H1 (cell line): ENCODE results near the gene KLHDC4. TPM values are rescaled to one million over a fixed set of nuclear protein-coding genes. Genes with fewer than 3 reads are reported as not detected.

Source experiments
- CTCF ChIA-PET: fragments of 300-600 bp; sonication (Branson Sonifier 250); formaldehyde crosslinking; loops from one replicate; lab custom pipeline; 2021; ENCODE audit not compliant: partially characterized antibody; lab: Charles Lee
- POLR2A ChIA-PET: fragments of 300-600 bp; sonication (Branson Sonifier 250); formaldehyde crosslinking; loops from one replicate; lab custom pipeline; 2021; ENCODE audit warnings: inconsistent platforms; ENCODE audit not compliant: partially characterized antibody; lab: Charles Lee
- DNase-seq, 2 experiments: peaks; one replicate each; pipeline versions ENCODE4 v3.0.0 to v3.0.0-alpha.2; 2010 to 2022; ENCODE audit warnings: low spot score in 2 of 2, low read depth in 1 of 2, mixed read lengths in 1 of 2
- FAIRE-seq: peaks from 2 replicates; lab custom pipeline; 2011; peaks lifted over from hg19 to GRCh38; lab: Jason Lieb, UNC
- H2AFZ ChIP-seq: 2 replicates; pipeline ENCODE4 v1.8.1; 2012; ENCODE audit warnings: low read length, inconsistent platforms
- H2AK5ac ChIP-seq: 2 replicates; pipeline ENCODE4 v1.6.1; 2013; ENCODE audit warnings: low read depth, low read length
- H2BK120ac ChIP-seq: replicated peaks from 2 replicates; pipeline ENCODE3; 2013; ENCODE audit warnings: low read depth, low read length, inconsistent platforms
- H2BK12ac ChIP-seq: 2 replicates; pipeline ENCODE4 v1.6.1; 2013; ENCODE audit warnings: low read depth, low read length
- H2BK15ac ChIP-seq: 2 replicates; pipeline ENCODE4 v1.6.1; 2013; ENCODE audit warnings: low read length
- H2BK20ac ChIP-seq: 2 replicates; pipeline ENCODE4 v1.6.1; 2013; ENCODE audit warnings: low read length
- H2BK5ac ChIP-seq: 2 replicates; pipeline ENCODE4 v1.6.1; 2013; ENCODE audit warnings: low read depth, low read length
- H3K14ac ChIP-seq: 2 replicates; pipeline ENCODE4 v1.6.1; 2013; ENCODE audit warnings: inconsistent platforms; ENCODE audit not compliant: insufficient read length
- H3K18ac ChIP-seq: 2 replicates; pipeline ENCODE4 v1.6.1; 2013; ENCODE audit warnings: low read length; ENCODE audit errors: extremely low read depth
- H3K23ac ChIP-seq: 2 replicates; pipeline ENCODE4 v1.6.1; 2013; ENCODE audit warnings: inconsistent platforms; ENCODE audit not compliant: insufficient read length
- H3K23me2 ChIP-seq: 2 replicates; pipeline ENCODE4 v1.6.1; 2013; ENCODE audit warnings: low read depth, low read length
- H3K27ac ChIP-seq: 2 replicates; pipeline ENCODE4 v1.6.1; 2011; ENCODE audit warnings: low read depth, low read length, inconsistent platforms
- H3K27me3 ChIP-seq, 4 experiments: replicated peaks in 1 of 4; 1 replicate in 1 of 4; 2 replicates in 3 of 4; pipeline versions ENCODE4 v1.6.1 to v1.8.1; 2011 to 2013; ENCODE audit warnings: low read length in 3 of 4, mild to moderate bottlenecking in 3 of 4, inconsistent platforms in 2 of 4, mixed read lengths in 2 of 4, moderate library complexity in 1 of 4; ENCODE audit not compliant: control insufficient read depth in 3 of 4, insufficient read depth in 3 of 4; ENCODE audit errors: extremely low read depth in 1 of 4
- H3K36me3 ChIP-seq, 4 experiments: 2 replicates each; pipeline versions ENCODE4 v1.6.1 to v1.8.1; 2011 to 2013; ENCODE audit warnings: mild to moderate bottlenecking in 4 of 4, low read length in 3 of 4, moderate library complexity in 2 of 4, control low read depth in 1 of 4, inconsistent platforms in 1 of 4; ENCODE audit not compliant: insufficient read depth in 4 of 4, control insufficient read depth in 2 of 4
- H3K4ac ChIP-seq: replicated peaks from 2 replicates; pipeline ENCODE3; 2013; ENCODE audit warnings: low read length, low read depth, mixed read lengths, inconsistent platforms; ENCODE audit not compliant: insufficient read length
- H3K4me1 ChIP-seq, 4 experiments: replicated peaks in 1 of 4; 1 replicate in 1 of 4; 2 replicates in 3 of 4; pipeline versions ENCODE4 v1.6.1 to v1.8.1; 2011 to 2013; ENCODE audit warnings: low read length in 3 of 4, inconsistent platforms in 2 of 4, mixed read lengths in 1 of 4; ENCODE audit not compliant: insufficient read depth in 4 of 4, control insufficient read depth in 3 of 4
- H3K4me2 ChIP-seq, 2 experiments: 2 replicates each; pipeline versions ENCODE4 v1.6.1 to v1.8.1; 2011 to 2013; ENCODE audit warnings: low read depth in 2 of 2, low read length in 2 of 2, control low read depth in 1 of 2, inconsistent platforms in 1 of 2, mild to moderate bottlenecking in 1 of 2; ENCODE audit not compliant: insufficient read depth in 1 of 2
- H3K4me3 ChIP-seq, 4 experiments: fragments of 200-600, 300-600 bp in 1 of 4; sonication (generic), shearing (Covaris generic), sonication (Bioruptor Twin) in 1 of 4; 2 replicates each; pipeline versions ENCODE4 v1.5.1 to v1.8.1; 2011 to 2016; ENCODE audit warnings: low read length in 4 of 4, low read depth in 3 of 4, control low read depth in 2 of 4, inconsistent platforms in 2 of 4, mild to moderate bottlenecking in 2 of 4, mixed read lengths in 1 of 4, moderate library complexity in 1 of 4; ENCODE audit not compliant: insufficient read depth in 2 of 4; ENCODE audit errors: extremely low read depth in 1 of 4
- H3K56ac ChIP-seq: replicated peaks from 2 replicates; pipeline ENCODE3; 2013; ENCODE audit warnings: low read depth, mild to moderate bottlenecking, mixed read lengths, low read length, inconsistent platforms; ENCODE audit not compliant: insufficient read length
- H3K79me1 ChIP-seq: 2 replicates; pipeline ENCODE4 v1.6.1; 2013; ENCODE audit warnings: low read depth, low read length, control low read depth
- H3K79me2 ChIP-seq, 2 experiments: 2 replicates each; pipeline versions ENCODE4 v1.6.1 to v1.8.1; 2012 to 2013; ENCODE audit warnings: low read length in 2 of 2, mild to moderate bottlenecking in 2 of 2, inconsistent platforms in 1 of 2; ENCODE audit not compliant: insufficient read depth in 2 of 2, control insufficient read depth in 1 of 2
- H3K9ac ChIP-seq, 4 experiments: replicated peaks in 1 of 4; 1 replicate in 1 of 4; 2 replicates in 3 of 4; pipeline versions ENCODE4 v1.6.1 to v1.8.1; 2011 to 2013; ENCODE audit warnings: low read depth in 3 of 4, low read length in 3 of 4, control low read depth in 2 of 4, mild to moderate bottlenecking in 2 of 4, moderate library complexity in 2 of 4, inconsistent platforms in 1 of 4; ENCODE audit errors: extremely low read depth in 1 of 4
- H3K9me3 ChIP-seq, 2 experiments: 2 replicates each; pipeline versions ENCODE4 v1.6.1 to v1.8.1; 2012 to 2013; ENCODE audit warnings: mild to moderate bottlenecking in 2 of 2, moderate library complexity in 2 of 2, control low read depth in 1 of 2, inconsistent platforms in 1 of 2, low read depth in 1 of 2, low read length in 1 of 2, mixed read lengths in 1 of 2; ENCODE audit not compliant: insufficient read depth in 2 of 2
- H4K20me1 ChIP-seq, 2 experiments: replicated peaks in 1 of 2; 2 replicates each; pipeline versions ENCODE3 to v1.8.1; 2011 to 2013; ENCODE audit warnings: inconsistent platforms in 2 of 2, low read length in 2 of 2, mild to moderate bottlenecking in 1 of 2; ENCODE audit not compliant: insufficient read depth in 2 of 2, control insufficient read depth in 1 of 2
- H4K5ac ChIP-seq: 2 replicates; pipeline ENCODE4 v1.6.1; 2013; ENCODE audit warnings: low read length, low read depth, mixed read lengths, inconsistent platforms; ENCODE audit not compliant: insufficient read length
- H4K8ac ChIP-seq: 2 replicates; pipeline ENCODE4 v1.8.0; 2013; ENCODE audit warnings: mild to moderate bottlenecking, moderate library complexity, low read length, inconsistent platforms; ENCODE audit not compliant: insufficient read depth; ENCODE audit errors: extremely low read depth
- H4K91ac ChIP-seq: replicated peaks from 2 replicates; pipeline ENCODE3; 2013; ENCODE audit warnings: low read length, mixed read lengths, inconsistent platforms; ENCODE audit not compliant: insufficient read length
- ATF3 ChIP-seq: IDR thresholded peaks from 2 replicates; pipeline ENCODE4 v1.6.1; 2011; ENCODE audit warnings: low read depth, mild to moderate bottlenecking, low read length; ENCODE audit not compliant: insufficient read depth
- WGBS, 2 experiments: shearing (Covaris generic) in 1 of 2; methylation state at CpG; one replicate each; pipeline versions ENCODE4 v1.1.6 to v1.1.7; 2013 to 2015; ENCODE audit warnings: low lambda C conversion rate in 2 of 2, mixed read lengths in 2 of 2, inconsistent platforms in 1 of 2, low coverage in 1 of 2, missing lambda C conversion rate in 1 of 2; ENCODE audit not compliant: insufficient replicate concordance in 2 of 2, insufficient coverage in 1 of 2, insufficient read length in 1 of 2; ENCODE audit errors: extremely low coverage in 1 of 2, missing lambda C conversion rate in 1 of 2; 5-methylcytosine and 5-hydroxymethylcytosine counted together
- polyA plus RNA-seq, 7 experiments: library from polyadenylated mRNA; depleted of rRNA in 3 of 7; stranded (reverse) in 5 of 7; unstranded in 2 of 7; fragments of >200 nt in 5 of 7; fragments of 200-250 nt in 2 of 7; gene quantifications; 1 replicate in 5 of 7; 2 replicates in 1 of 7; 4 replicates in 1 of 7; pipeline versions ENCODE4 v1.2.1 to v1.2.3, GENCODE V29; 2011 to 2013; ENCODE audit warnings: missing spikeins in 2 of 7, mixed read lengths in 2 of 7
- total RNA-seq: library from RNA; stranded (reverse); fragmentation: NEBNext Ultra II Directional; extraction: Animal tissue kit (Norgen Biotek cat#: 25700); gene quantifications from 2 replicates; pipeline ENCODE4 v1.2.1, GENCODE V29; 2021

The KLHDC4 gene
- total and polyA plus RNA-seq, 2 of the 8 experiments (the other 6 are each of a cell fraction or from before 2014, with no cell fraction given) = 23.7 to 63.9 TPM

- no peak overlapping the region for H2BK5ac ChIP-seq
- no peak overlapping the region for H2BK20ac ChIP-seq
- H4K91ac ChIP-seq = no peak overlapping the region
- ChIA-PET POLR2A (interaction anchor here (0.8 to 2.1 kb wide), 4 partner anchors 9 to 52 kb away, joined by 3 to 4 read pairs (median 4); no protein-coding TSS in a partner anchor), CTCF (interaction anchor here (1.0 to 1.2 kb wide), 2 partner anchors 16 to 29 kb away, joined by 3 read pairs; no protein-coding TSS in a partner anchor)
- no peak overlapping the region for H3K9ac ChIP-seq
- no peak overlapping the region for H2AK5ac ChIP-seq
- H3K36me3 ChIP-seq = peaks cover 11 to 48% (median 29%) of the 10 kb centered on the region in 4 experiments; a peak in 7 of 8 replicates
- WGBS, 2 experiments = 91% methylated on average over 9 of the region's 9 CpGs; no CpG with 5 or more reads in 1 of the 2 experiments
- H3K9me3 ChIP-seq = no peaks in the 10 kb centered on the region
- H2BK12ac ChIP-seq = no peak overlapping the region
- H2BK15ac ChIP-seq = no peak overlapping the region
- H3K27me3 ChIP-seq = no peaks in the 10 kb centered on the region
- H3K4me1 ChIP-seq = peaks cover 0 to 4% (median 2%) of the 10 kb centered on the region in 4 experiments; a peak in 3 of 7 replicates
- no peak overlapping the region for H3K27ac ChIP-seq
- H3K4me2 ChIP-seq = no peak overlapping the region
- no peak overlapping the region for H3K18ac ChIP-seq
- H3K79me1 ChIP-seq = peaks cover 10% of the 10 kb centered on the region
- FAIRE-seq = no peak
- H3K23me2 ChIP-seq = peaks cover 10% of the 10 kb centered on the region; the same call in 1 of the 2 replicates
- no peak overlapping the region for H3K4ac ChIP-seq
- H3K56ac ChIP-seq = no peak overlapping the region
- no peak for DNase-seq
- no peak overlapping the region for H3K14ac ChIP-seq
- no peak overlapping the region for H2AFZ ChIP-seq
- peaks cover 16 to 57% of the 10 kb centered on the region in 2 experiments for H3K79me2 ChIP-seq
- H2BK120ac ChIP-seq = no peak overlapping the region
- TF ChIP-seq ATF3 = no peak
- peaks cover 9 to 22% of the 10 kb centered on the region in 2 experiments for H4K20me1 ChIP-seq
- H4K8ac ChIP-seq = no peak overlapping the region
- no peak overlapping the region for H4K5ac ChIP-seq
- H3K23ac ChIP-seq = no peak overlapping the region
- no peak overlapping the region for H3K4me3 ChIP-seq
Observed at GRCh38 chr16:87762620-87763019, 3.2 kb downstream of the KLHDC4 start.
